ENCODE measurements around the gene KCNMA1. TPM values are rescaled to one million over a fixed set of nuclear protein-coding genes. Genes with fewer than 3 reads are reported as not detected.
"Not testable (repeated sequence)": the region's sequence is repeated elsewhere in the genome, so short reads cannot be mapped to it uniquely, and the experiment has no call there.

The KCNMA1 gene
- total and polyA plus RNA-seq, 4 donors = 36.2 to 95.0 (median 54.3) TPM

- Histone ChIP-seq H3K4me1 (ENCODE audit: control insufficient read depth, insufficient read depth, low read length) (peaks cover 16% of the 10 kb centered on the region), H3K27ac (ENCODE audit: low read depth, low read length) (no peak overlapping the region), H3K27me3 (ENCODE audit: control insufficient read depth, insufficient read depth, low read length) (no peaks in the 10 kb centered on the region), H3K36me3 (ENCODE audit: control insufficient read depth, insufficient read depth, low read length) (peaks cover 2% of the 10 kb centered on the region), H3K4me3 (ENCODE audit: low read depth, low read length) (no peak overlapping the region), H3K9me3 (ENCODE audit: control insufficient read depth, insufficient read depth, low read length) (no peaks in the 10 kb centered on the region)
- WGBS (ENCODE audit: insufficient coverage) = 84% methylated on average over 4 of the region's 5 CpGs
- DNase-seq (ENCODE audit: low read depth in 4 of 6, low spot score in 6 of 6) = no peak
Observed at GRCh38 chr10:77592946-77593636, 44.5 kb downstream of the KCNMA1 start.

GRCh38 chr10:77592510-77592909 is 45.1 kb downstream of the KCNMA1 start:
- no peak overlapping the region for H3K4me3 ChIP-seq (ENCODE audit: low read depth, low read length)
- DNase-seq (ENCODE audit: low read depth in 4 of 6, low spot score in 6 of 6) = no peak
- peaks cover 2% of the 10 kb centered on the region for H3K36me3 ChIP-seq (ENCODE audit: control insufficient read depth, insufficient read depth, low read length)
- peaks cover 16% of the 10 kb centered on the region for H3K4me1 ChIP-seq (ENCODE audit: control insufficient read depth, insufficient read depth, low read length)
- 57% methylated on average over 4 of the region's 4 CpGs for WGBS (ENCODE audit: insufficient coverage)
- H3K9me3 ChIP-seq (ENCODE audit: control insufficient read depth, insufficient read depth, low read length) = no peaks in the 10 kb centered on the region
- H3K27ac ChIP-seq (ENCODE audit: low read depth, low read length) = no peak overlapping the region
- H3K27me3 ChIP-seq (ENCODE audit: control insufficient read depth, insufficient read depth, low read length) = no peaks in the 10 kb centered on the region

DNA sequence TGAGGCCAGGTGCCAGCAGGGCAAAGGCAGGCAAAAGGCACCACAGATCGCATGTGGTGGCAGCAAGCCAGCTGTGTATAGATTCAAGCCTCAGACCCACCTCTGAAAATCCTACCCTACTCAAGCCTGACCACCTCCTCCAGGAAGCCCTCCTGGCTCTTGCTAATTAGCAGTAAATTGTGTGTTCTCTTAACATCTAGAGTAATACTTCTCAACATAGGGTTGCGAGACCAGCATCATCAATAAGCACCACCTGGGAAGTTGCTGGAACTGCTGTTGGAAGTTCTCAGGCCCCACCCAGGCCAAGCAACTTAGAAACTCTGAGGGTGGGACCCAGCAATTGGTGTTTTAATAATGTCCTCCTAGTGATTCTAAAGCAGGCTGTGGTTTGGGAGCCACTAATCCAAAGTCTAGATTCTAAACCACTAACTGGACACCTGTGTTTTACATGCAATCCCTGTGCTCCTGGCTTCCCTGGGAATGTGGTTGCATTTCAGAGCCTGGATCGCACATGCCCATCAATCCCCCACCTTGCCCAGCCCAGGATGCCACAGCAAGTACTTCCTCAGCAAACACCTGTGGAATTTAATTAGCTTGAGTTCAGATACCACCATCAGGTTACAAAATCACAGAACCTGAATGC is 46.2 kb downstream of the KCNMA1 start:
- peaks cover 2% of the 10 kb centered on the region for H3K36me3 ChIP-seq (ENCODE audit: control insufficient read depth, insufficient read depth, low read length)
- peaks cover 16% of the 10 kb centered on the region for H3K4me1 ChIP-seq (ENCODE audit: control insufficient read depth, insufficient read depth, low read length)
- WGBS (ENCODE audit: insufficient coverage) = 100% methylated on average over 2 of the region's 3 CpGs
- DNase-seq (ENCODE audit: low read depth in 4 of 6, low spot score in 6 of 6) = no peak
- no peak overlapping the region for H3K4me3 ChIP-seq (ENCODE audit: low read depth, low read length)
- H3K27ac ChIP-seq (ENCODE audit: low read depth, low read length) = no peak overlapping the region
- no peaks in the 10 kb centered on the region for H3K9me3 ChIP-seq (ENCODE audit: control insufficient read depth, insufficient read depth, low read length)
- H3K27me3 ChIP-seq (ENCODE audit: control insufficient read depth, insufficient read depth, low read length) = no peaks in the 10 kb centered on the region

- Histone ChIP-seq H3K27ac (ENCODE audit: low read depth, low read length) (no peak overlapping the region), H3K9me3 (ENCODE audit: control insufficient read depth, insufficient read depth, low read length) (no peaks in the 10 kb centered on the region), H3K4me3 (ENCODE audit: low read depth, low read length) (no peak overlapping the region), H3K36me3 (ENCODE audit: control insufficient read depth, insufficient read depth, low read length) (peaks cover 2% of the 10 kb centered on the region), H3K4me1 (ENCODE audit: control insufficient read depth, insufficient read depth, low read length) (peaks cover 16% of the 10 kb centered on the region), H3K27me3 (ENCODE audit: control insufficient read depth, insufficient read depth, low read length) (no peaks in the 10 kb centered on the region)
- 92% methylated on average over 32 of the region's 32 CpGs for WGBS (ENCODE audit: insufficient coverage)
- no peak for DNase-seq (ENCODE audit: low read depth in 4 of 6, low spot score in 6 of 6)
Observed at GRCh38 chr10:77590344-77591237, 47.0 kb downstream of the KCNMA1 start.

DNA sequence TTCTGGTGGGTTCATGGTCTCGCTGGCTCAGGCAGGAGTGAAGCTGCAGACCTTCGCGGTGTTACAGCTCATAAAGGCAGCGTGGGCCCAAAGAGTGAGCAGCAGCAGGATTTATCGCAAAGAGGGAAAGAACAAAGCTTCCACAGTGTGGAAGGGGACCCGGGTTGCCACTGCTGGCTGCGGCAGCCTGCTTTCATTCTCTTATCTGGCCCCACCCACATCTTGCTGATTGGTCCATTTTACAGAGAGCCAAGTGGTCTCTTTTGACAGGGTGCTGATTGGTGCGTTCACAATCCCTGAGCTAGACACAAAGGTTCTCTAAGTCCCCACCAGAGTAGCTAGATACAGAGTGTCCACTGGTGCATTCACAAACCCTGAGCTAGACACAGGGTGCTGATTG is 47.9 kb downstream of the KCNMA1 start:
- H3K9me3 ChIP-seq (ENCODE audit: control insufficient read depth, insufficient read depth, low read length); DNase-seq (ENCODE audit: low read depth in 4 of 6, low spot score in 6 of 6); H3K27me3 ChIP-seq (ENCODE audit: control insufficient read depth, insufficient read depth, low read length); H3K4me3 ChIP-seq (ENCODE audit: low read depth, low read length); H3K36me3 ChIP-seq (ENCODE audit: control insufficient read depth, insufficient read depth, low read length); H3K27ac ChIP-seq (ENCODE audit: low read depth, low read length): not testable (repeated sequence)
- 86% methylated on average over 7 of the region's 8 CpGs for WGBS (ENCODE audit: insufficient coverage)
- H3K4me1 ChIP-seq (ENCODE audit: control insufficient read depth, insufficient read depth, low read length) = peaks cover 16% of the 10 kb centered on the region

GRCh38 chr10:77588886-77589285 is 48.7 kb downstream of the KCNMA1 start:
- WGBS (ENCODE audit: insufficient coverage) = 98% methylated on average over 5 of the region's 7 CpGs
- Histone ChIP-seq H3K36me3 (ENCODE audit: control insufficient read depth, insufficient read depth, low read length) (peaks cover 2% of the 10 kb centered on the region), H3K4me3 (ENCODE audit: low read depth, low read length) (no peak overlapping the region), H3K27me3 (ENCODE audit: control insufficient read depth, insufficient read depth, low read length) (no peaks in the 10 kb centered on the region), H3K27ac (ENCODE audit: low read depth, low read length) (no peak overlapping the region), H3K4me1 (ENCODE audit: control insufficient read depth, insufficient read depth, low read length) (peaks cover 12% of the 10 kb centered on the region), H3K9me3 (ENCODE audit: control insufficient read depth, insufficient read depth, low read length) (no peaks in the 10 kb centered on the region)
- no peak for DNase-seq (ENCODE audit: low read depth in 4 of 6, low spot score in 6 of 6)

DNA sequence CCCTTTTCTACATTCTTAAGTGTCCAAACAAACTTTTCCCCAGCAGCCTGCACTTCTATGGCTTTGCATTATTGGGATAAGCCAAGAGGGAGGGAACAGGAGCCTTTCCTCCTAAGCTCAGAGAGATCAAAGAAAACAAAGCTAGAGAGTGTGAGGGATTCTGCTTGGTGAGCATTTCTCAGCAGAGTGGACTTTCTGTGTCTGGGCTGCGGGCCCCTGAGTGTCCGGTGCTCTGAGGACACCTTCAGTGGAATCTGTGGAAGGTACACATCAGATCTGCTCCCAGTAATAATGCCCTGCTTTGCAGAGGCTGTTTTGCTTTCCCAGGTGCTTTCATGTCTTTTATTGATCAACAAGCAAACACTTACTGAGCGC is 50.2 kb downstream of the KCNMA1 start:
- Histone ChIP-seq H3K27ac (ENCODE audit: low read depth, low read length) (no peak overlapping the region), H3K4me1 (ENCODE audit: control insufficient read depth, insufficient read depth, low read length) (peaks cover 4% of the 10 kb centered on the region), H3K4me3 (ENCODE audit: low read depth, low read length) (no peak overlapping the region), H3K36me3 (ENCODE audit: control insufficient read depth, insufficient read depth, low read length) (peaks cover 2% of the 10 kb centered on the region), H3K27me3 (ENCODE audit: control insufficient read depth, insufficient read depth, low read length) (no peaks in the 10 kb centered on the region), H3K9me3 (ENCODE audit: control insufficient read depth, insufficient read depth, low read length) (no peaks in the 10 kb centered on the region)
- no peak for DNase-seq (ENCODE audit: low read depth in 4 of 6, low spot score in 6 of 6)
- WGBS (ENCODE audit: insufficient coverage) = 90% methylated on average over 2 of the region's 3 CpGs

- Histone ChIP-seq H3K27me3 (ENCODE audit: control insufficient read depth, insufficient read depth, low read length) (no peaks in the 10 kb centered on the region), H3K9me3 (ENCODE audit: control insufficient read depth, insufficient read depth, low read length) (no peaks in the 10 kb centered on the region), H3K4me3 (ENCODE audit: low read depth, low read length) (no peak overlapping the region), H3K36me3 (ENCODE audit: control insufficient read depth, insufficient read depth, low read length) (peaks cover 2% of the 10 kb centered on the region), H3K4me1 (ENCODE audit: control insufficient read depth, insufficient read depth, low read length) (peaks cover 4% of the 10 kb centered on the region), H3K27ac (ENCODE audit: low read depth, low read length) (no peak overlapping the region)
- WGBS (ENCODE audit: insufficient coverage) = 84% methylated on average over 4 of the region's 7 CpGs
- no peak for DNase-seq (ENCODE audit: low read depth in 4 of 6, low spot score in 6 of 6)
Observed at GRCh38 chr10:77586719-77587415, 50.7 kb downstream of the KCNMA1 start.

GRCh38 chr10:77584938-77585337 is 52.7 kb downstream of the KCNMA1 start:
- no peak overlapping the region for H3K27ac ChIP-seq (ENCODE audit: low read depth, low read length)
- H3K36me3 ChIP-seq (ENCODE audit: control insufficient read depth, insufficient read depth, low read length) = no peaks in the 10 kb centered on the region
- H3K4me3 ChIP-seq (ENCODE audit: low read depth, low read length) = no peak overlapping the region
- no peak for DNase-seq (ENCODE audit: low read depth in 4 of 6, low spot score in 6 of 6)
- no peaks in the 10 kb centered on the region for H3K27me3 ChIP-seq (ENCODE audit: control insufficient read depth, insufficient read depth, low read length)
- 57% methylated on average over 3 of the region's 6 CpGs for WGBS (ENCODE audit: insufficient coverage)
- no peaks in the 10 kb centered on the region for H3K4me1 ChIP-seq (ENCODE audit: control insufficient read depth, insufficient read depth, low read length)
- no peaks in the 10 kb centered on the region for H3K9me3 ChIP-seq (ENCODE audit: control insufficient read depth, insufficient read depth, low read length)

Data from spinal cord (tissue), 10 donors.